Skin of body (tissue), 2 donors: ENCODE measurements around the gene ENSA. TPM values are rescaled to one million over a fixed set of nuclear protein-coding genes. Genes with fewer than 3 reads are reported as not detected.
"Not testable (repeated sequence)": the region's sequence is repeated elsewhere in the genome, so short reads cannot be mapped to it uniquely, and the experiment has no call there.

Experiments
- DNase-seq: peaks from one replicate; lab custom pipeline; 2025; lab: John Stamatoyannopoulos, UW
- total RNA-seq: library from RNA; depleted of rRNA; stranded (reverse); fragments of >200 nt; gene quantifications from one replicate; pipeline ENCODE4 v1.2.3, GENCODE V29; 2014

Gene ENSA
- total RNA-seq, 1 donor from 2014 or later = 89.7 TPM

- not testable (repeated sequence) for DNase-seq
Measured at GRCh38 chr1:150581437-150581836, 48.0 kb downstream of the ENSA start.

- not testable (repeated sequence) for DNase-seq
Measured at GRCh38 chr1:150580966-150581365, 48.4 kb downstream of the ENSA start.

GRCh38 chr1:150579945-150580642 is 49.3 kb downstream of the ENSA start:
- DNase-seq = no peak

GRCh38 chr1:150579110-150579944 is 50.1 kb downstream of the ENSA start, which contains the start of gene MCL1:
Gene MCL1 (minus strand): TSS chr1:150579610. CDS start chr1:150579530, 80 bp downstream.
- DNase-seq = peak; percentile 95

- DNase-seq = peak; percentile 92
Measured at GRCh38 chr1:150578272-150579109, 50.9 kb downstream of the ENSA start.

- peak; percentile 44 for DNase-seq
Measured at GRCh38 chr1:150577557-150578271, 51.7 kb downstream of the ENSA start.

GRCh38 chr1:150576794-150577556 is 52.4 kb downstream of the ENSA start:
- no peak for DNase-seq

- DNase-seq = no peak
Measured at GRCh38 chr1:150576367-150576711, 53.1 kb downstream of the ENSA start.

GRCh38 chr1:150575518-150576366 is 53.7 kb downstream of the ENSA start:
- no peak for DNase-seq

GRCh38 chr1:150575072-150575489 is 54.3 kb downstream of the ENSA start:
- DNase-seq = no peak

GRCh38 chr1:150574260-150575071 is 54.9 kb downstream of the ENSA start:
- no peak for DNase-seq

- DNase-seq = not testable (repeated sequence)
Measured at GRCh38 chr1:150573648-150574071, 55.8 kb downstream of the ENSA start.

- no peak for DNase-seq
Measured at GRCh38 chr1:150572918-150573647, 56.3 kb downstream of the ENSA start.
